Heart left ventricle (tissue), 13 donors: Measurements from ENCODE around the gene C17orf100.
"Not testable (repeated sequence)": the region's sequence is repeated elsewhere in the genome, so short reads cannot be mapped to it uniquely, and the experiment has no call there.

Experiments used
- POLR2A ChIP-seq, 2 donors: fragments of 450-650 bp; IDR thresholded peaks; one replicate each; pipeline ENCODE4 v1.6.1; 2017; ENCODE audit warnings: antibody characterized with exemption in 2 of 2, mild to moderate bottlenecking in 2 of 2, moderate library complexity in 2 of 2
- TF ChIP-seq, protein P1 (sequence below), 12 donors: fragments of 200-600 bp; sonication (generic) in 4 of 12; IDR thresholded peaks; one replicate each; pipeline versions ENCODE4 v1.5.0 to v1.8.0; 2018 to 2022; ENCODE audit warnings: antibody characterized with exemption in 12 of 12, mild to moderate bottlenecking in 5 of 12
- donor health status: ischemic (EF 13 %, LVEDD 7.1; RV severe dilation, severe dysfunction).
- donor health status: DM: no; HTN: yes; CAD: no.
- donor health status: DM: no; HTN: no; CAD: no.
- donor health status: ischemic (EF 25% LVEDD 6.9; RV normal size, moderate dysfunction).
- donor health status: ischemic (EF 25% LVEDD 5.7; RV mildly dilated, moderate dysfunction).
- donor health status: ischemic (EF 35%, LVEDD 5.7; RV mildly dilated, moderate dysfunction).
- donor health status: nonischemic (EF 11% LVEDD 7.7; RV severe dilation, severe dysfunction).
- donor health status: DM: yes; HTN: yes; CAD: no.
- donor health status: PGD.
- donor health status: ischemic (EF 29% LVEDD 5.4; RV normal size, mild dysfunction).
- donor health status: nonischemic (EF 23%, LVEDD 6.1; RV moderate dilation, normal function).

DNA sequence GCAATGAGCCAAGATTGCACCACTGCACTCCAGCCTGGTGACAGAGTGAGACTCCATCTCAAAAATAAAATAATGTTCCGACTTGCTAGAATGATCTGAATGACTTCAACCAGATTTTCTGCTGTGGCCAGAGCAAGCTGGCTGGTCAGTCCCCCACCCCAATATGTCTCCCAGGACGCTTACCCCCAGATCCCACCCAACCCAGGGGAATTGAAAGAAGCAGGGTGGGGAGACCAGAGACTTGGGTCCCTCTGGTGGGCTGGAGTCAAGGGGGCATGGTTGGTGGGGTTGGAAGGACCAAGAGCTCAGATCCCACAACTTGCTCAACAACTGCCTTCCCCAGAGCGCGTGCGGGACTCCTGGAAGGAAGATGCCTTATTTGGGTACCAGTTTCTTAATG lies 6.8 kb downstream of the C17orf100 start:
- TF ChIP-seq, protein P1, sequence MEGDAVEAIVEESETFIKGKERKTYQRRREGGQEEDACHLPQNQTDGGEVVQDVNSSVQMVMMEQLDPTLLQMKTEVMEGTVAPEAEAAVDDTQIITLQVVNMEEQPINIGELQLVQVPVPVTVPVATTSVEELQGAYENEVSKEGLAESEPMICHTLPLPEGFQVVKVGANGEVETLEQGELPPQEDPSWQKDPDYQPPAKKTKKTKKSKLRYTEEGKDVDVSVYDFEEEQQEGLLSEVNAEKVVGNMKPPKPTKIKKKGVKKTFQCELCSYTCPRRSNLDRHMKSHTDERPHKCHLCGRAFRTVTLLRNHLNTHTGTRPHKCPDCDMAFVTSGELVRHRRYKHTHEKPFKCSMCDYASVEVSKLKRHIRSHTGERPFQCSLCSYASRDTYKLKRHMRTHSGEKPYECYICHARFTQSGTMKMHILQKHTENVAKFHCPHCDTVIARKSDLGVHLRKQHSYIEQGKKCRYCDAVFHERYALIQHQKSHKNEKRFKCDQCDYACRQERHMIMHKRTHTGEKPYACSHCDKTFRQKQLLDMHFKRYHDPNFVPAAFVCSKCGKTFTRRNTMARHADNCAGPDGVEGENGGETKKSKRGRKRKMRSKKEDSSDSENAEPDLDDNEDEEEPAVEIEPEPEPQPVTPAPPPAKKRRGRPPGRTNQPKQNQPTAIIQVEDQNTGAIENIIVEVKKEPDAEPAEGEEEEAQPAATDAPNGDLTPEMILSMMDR (IDR thresholded peaks at IDR 0.05): not testable (repeated sequence)
- not testable (repeated sequence) for TF ChIP-seq POLR2A (IDR thresholded peaks at IDR 0.05)
